HCT116 (cell line): ENCODE measurements around the gene PLCB3.

Experiments
- CTCF ChIP-seq, 3 experiments: fragments of 200-600 bp in 1 of 3; sonication (generic) in 1 of 3; IDR thresholded peaks in 2 of 3; conservative IDR thresholded peaks in 1 of 3; 2 replicates each; pipeline ENCODE4 v1.5.1; 2012 to 2017; ENCODE audit warnings: low read depth in 2 of 3, low read length in 2 of 3, antibody characterized with exemption in 1 of 3, borderline replicate concordance in 1 of 3, control low read depth in 1 of 3, mild to moderate bottlenecking in 1 of 3, mixed read lengths in 1 of 3, mixed run types in 1 of 3, moderate library complexity in 1 of 3; ENCODE audit not compliant: insufficient read depth in 1 of 3
- EZH2phosphoT487 ChIP-seq: fragments of 200-600 bp; IDR thresholded peaks from 2 replicates; pipeline ENCODE4 v1.6.1; 2018; ENCODE audit warnings: antibody characterized with exemption, borderline replicate concordance
- MAX ChIP-seq: IDR thresholded peaks from 2 replicates; pipeline ENCODE4 v1.6.1; 2012
- POLR2A ChIP-seq: IDR thresholded peaks from 2 replicates; pipeline ENCODE4 v1.7.0; 2011; ENCODE audit warnings: borderline replicate concordance; ENCODE audit not compliant: insufficient read depth, insufficient read length; ENCODE audit errors: extremely low read depth
- REST ChIP-seq: IDR thresholded peaks from 2 replicates; pipeline ENCODE4 v1.6.1; 2012; ENCODE audit warnings: low read depth
- ZNF274 ChIP-seq: fragments of 200-500 bp; sonication (Bioruptor generic); IDR thresholded peaks from 2 replicates; pipeline ENCODE4 v1.6.1; 2014; ENCODE audit warnings: mild to moderate bottlenecking, low read depth, low read length, inconsistent platforms

GRCh38 chr11:64317961-64318765 lies 66.8 kb downstream of the PLCB3 start, which contains the start of gene PRDX5:
- TF ChIP-seq CTCF (IDR thresholded peaks at IDR 0.05 in 2 of 3, conservative IDR thresholded peaks at IDR 0.05 in 1 of 3; ENCODE audit: borderline replicate concordance in 1 of 3, insufficient read depth in 1 of 3, low read depth in 2 of 3, low read length in 2 of 3) (peak in 2 of 3 experiments; percentile 28 to 38; a peak in 3 of 6 replicates), POLR2A (no peak), ZNF274 (no peak), REST (no peak), EZH2phosphoT487 (no peak), MAX (no peak)
